Astrocyte of the spinal cord (primary cell): ENCODE data around the gene CCDC178.
A peak's percentile ranks its signal among the peaks of the same experiment; 100 is the strongest.

Experiments
- DNase-seq: peaks from one replicate; pipeline ENCODE4 v3.0.0; 2011; ENCODE audit warnings: low read depth, low spot score
- H3K4me3 ChIP-seq: 2 replicates; pipeline ENCODE4 v1.5.1; 2011; ENCODE audit warnings: low read depth, mild to moderate bottlenecking, low read length, moderate library complexity
- in situ Hi-C: cut with HindIII; loops from 2 replicates; pipeline ENCODE4 v1.10.0; 2017; ENCODE audit warnings: low sequenced_read_pairs
- TF ChIP-seq, protein P1 (sequence below): IDR thresholded peaks from 2 replicates; pipeline ENCODE4 v1.5.1; 2012; ENCODE audit warnings: low read depth, mild to moderate bottlenecking, low read length, inconsistent platforms

CCDC178 gene

GRCh38 chr18:33034212-33034611 lies 406.3 kb downstream of the CCDC178 start:
- TF ChIP-seq, protein P1, sequence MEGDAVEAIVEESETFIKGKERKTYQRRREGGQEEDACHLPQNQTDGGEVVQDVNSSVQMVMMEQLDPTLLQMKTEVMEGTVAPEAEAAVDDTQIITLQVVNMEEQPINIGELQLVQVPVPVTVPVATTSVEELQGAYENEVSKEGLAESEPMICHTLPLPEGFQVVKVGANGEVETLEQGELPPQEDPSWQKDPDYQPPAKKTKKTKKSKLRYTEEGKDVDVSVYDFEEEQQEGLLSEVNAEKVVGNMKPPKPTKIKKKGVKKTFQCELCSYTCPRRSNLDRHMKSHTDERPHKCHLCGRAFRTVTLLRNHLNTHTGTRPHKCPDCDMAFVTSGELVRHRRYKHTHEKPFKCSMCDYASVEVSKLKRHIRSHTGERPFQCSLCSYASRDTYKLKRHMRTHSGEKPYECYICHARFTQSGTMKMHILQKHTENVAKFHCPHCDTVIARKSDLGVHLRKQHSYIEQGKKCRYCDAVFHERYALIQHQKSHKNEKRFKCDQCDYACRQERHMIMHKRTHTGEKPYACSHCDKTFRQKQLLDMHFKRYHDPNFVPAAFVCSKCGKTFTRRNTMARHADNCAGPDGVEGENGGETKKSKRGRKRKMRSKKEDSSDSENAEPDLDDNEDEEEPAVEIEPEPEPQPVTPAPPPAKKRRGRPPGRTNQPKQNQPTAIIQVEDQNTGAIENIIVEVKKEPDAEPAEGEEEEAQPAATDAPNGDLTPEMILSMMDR, result no peak
- in situ Hi-C loops, result no loop called here
- no peak for DNase-seq
- no peak overlapping the region for H3K4me3 ChIP-seq

GRCh38 chr18:33022370-33022769 lies 418.2 kb downstream of the CCDC178 start:
- in situ Hi-C loops, result no loop called here
- TF ChIP-seq, protein P1, result no peak
- DNase-seq, result no peak
- no peak overlapping the region for H3K4me3 ChIP-seq

DNA sequence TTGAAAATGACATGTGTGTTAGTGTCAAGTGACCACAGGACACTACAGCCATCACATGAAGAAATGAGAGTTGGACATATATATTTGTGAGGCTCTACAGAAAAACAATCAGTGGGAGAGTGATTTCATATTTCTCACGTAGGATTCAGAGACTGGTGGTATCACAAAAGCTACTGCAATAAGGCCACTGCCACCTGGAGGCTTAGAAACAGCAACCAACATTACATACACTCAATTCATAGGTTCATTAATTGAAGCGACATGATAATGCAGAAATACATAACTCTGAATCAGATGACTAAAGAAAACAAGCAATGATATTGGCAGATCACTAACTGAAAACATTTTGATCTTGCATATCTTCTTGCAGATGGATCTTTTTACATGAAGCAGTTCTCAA lies 419.6 kb downstream of the CCDC178 start:
- in situ Hi-C loops, result no loop called here
- no peak for DNase-seq
- no peak overlapping the region for H3K4me3 ChIP-seq
- TF ChIP-seq, protein P1, result no peak

DNA sequence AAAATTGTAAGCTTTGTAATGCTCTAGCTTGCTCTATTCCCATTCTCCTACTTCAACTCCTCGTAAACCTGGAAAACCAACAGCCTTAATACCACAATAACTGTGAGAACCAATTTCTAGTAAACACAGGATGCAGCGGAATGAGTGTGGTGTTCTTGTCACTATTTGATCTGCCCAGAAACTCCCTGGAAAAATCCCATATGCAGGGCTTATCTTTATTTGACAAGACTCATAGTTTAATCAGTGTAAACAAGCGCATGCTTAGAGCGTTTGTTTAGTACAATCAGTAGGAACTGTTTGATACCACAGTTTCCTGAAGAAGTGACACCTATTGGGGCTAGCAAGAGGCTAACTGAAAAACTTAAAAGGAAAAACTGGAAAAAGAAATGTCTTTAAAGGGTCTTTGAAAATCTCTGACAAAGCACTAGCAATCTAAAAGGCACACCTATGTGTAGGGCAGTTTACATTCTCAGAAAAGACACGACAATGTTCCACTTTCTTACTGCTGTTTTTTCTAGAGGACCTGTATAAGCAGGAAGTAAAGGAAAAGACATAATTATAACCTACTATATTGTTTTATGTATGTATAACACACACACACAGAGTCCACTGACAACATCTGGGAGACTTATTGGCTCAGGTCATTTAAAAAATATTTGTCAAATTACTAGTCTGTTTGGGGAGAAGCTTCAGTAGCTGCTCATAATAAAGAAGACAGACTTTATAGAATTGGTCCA lies 426.3 kb downstream of the CCDC178 start:
- TF ChIP-seq, protein P1, result no peak
- H3K4me3 ChIP-seq, result no peak overlapping the region
- DNase-seq, result no peak
- in situ Hi-C loops, result no loop called here

GRCh38 chr18:33010149-33010548 lies 430.4 kb downstream of the CCDC178 start:
- no peak overlapping the region for H3K4me3 ChIP-seq
- TF ChIP-seq, protein P1, result no peak
- DNase-seq, result peak; percentile 41
- in situ Hi-C loops, result no loop called here

DNA sequence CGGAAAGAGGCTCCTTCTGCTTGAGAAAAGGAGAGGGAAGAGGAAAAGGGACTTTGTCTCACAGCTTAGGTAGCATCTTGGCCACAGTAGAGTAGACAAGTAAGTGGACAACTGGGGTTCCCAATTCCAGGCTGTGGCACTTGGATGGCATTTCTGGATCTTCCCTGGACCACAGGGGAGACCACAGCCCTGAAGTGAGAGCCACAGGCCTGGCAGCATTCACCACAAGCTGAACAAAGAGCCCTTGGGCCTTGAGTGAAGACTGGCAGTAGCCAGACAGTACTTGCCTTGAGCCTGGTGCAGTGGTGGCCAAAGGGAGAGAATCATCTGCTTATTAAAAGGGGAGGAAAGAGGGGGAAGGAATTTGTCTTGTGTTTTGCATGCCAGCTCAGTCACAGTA lies 441.6 kb downstream of the CCDC178 start:
- no peak for DNase-seq
- in situ Hi-C loops, result no loop called here
- TF ChIP-seq, protein P1, result no peak
- no peak overlapping the region for H3K4me3 ChIP-seq
